A204.1 (cell line): ENCODE measurements around the gene ANKRD22.

Source experiments
- FAIRE-seq: peaks from 2 replicates; lab custom pipeline; 2012; peaks lifted over from hg19 to GRCh38; lab: Jason Lieb, UNC

ANKRD22 gene

GRCh38 chr10:88794731-88795130 lies 56.9 kb downstream of the ANKRD22 start:
- FAIRE-seq: no peak

GRCh38 chr10:88793712-88794299 lies 57.8 kb downstream of the ANKRD22 start:
- FAIRE-seq: no peak

GRCh38 chr10:88792661-88793060 lies 59.0 kb downstream of the ANKRD22 start:
- FAIRE-seq: no peak

- FAIRE-seq: peak; percentile 61
Observed at GRCh38 chr10:88791924-88792323, 59.7 kb downstream of the ANKRD22 start.

- FAIRE-seq: no peak
Observed at GRCh38 chr10:88788924-88789323, 62.7 kb downstream of the ANKRD22 start.

- FAIRE-seq: no peak
Observed at GRCh38 chr10:88787463-88787862, 64.2 kb downstream of the ANKRD22 start.

- FAIRE-seq: no peak
Observed at GRCh38 chr10:88786032-88786770, 65.4 kb downstream of the ANKRD22 start.

GRCh38 chr10:88783724-88784123 lies 67.9 kb downstream of the ANKRD22 start:
- no peak for FAIRE-seq

- FAIRE-seq: no peak
Observed at GRCh38 chr10:88782222-88782621, 69.4 kb downstream of the ANKRD22 start.

GRCh38 chr10:88781206-88781605 lies 70.4 kb downstream of the ANKRD22 start:
- no peak for FAIRE-seq
